Activated T-helper 2 cell treated with anti-CD3 and anti-CD28 coated beads, Interferon-gamma antibody, Interleukin-2, Interleukin-4, amounts not matched to agents 10 μg/mL and 5 μg/mL and 100 μg/mL, durations not matched to agents 14 hours and 24 hours and 36 hours (primary cell): ENCODE results near the gene EXOG. TPM values are rescaled to one million over a fixed set of nuclear protein-coding genes. Genes with fewer than 3 reads are reported as not detected.

Experiments
- DNase-seq: peaks from one replicate; pipeline ENCODE4 v3.0.0; 2021; ENCODE audit warnings: low spot score
- H3K27ac Mint-ChIP-seq: one replicate; pipeline ENCODE4 v1.8.0; 2021; ENCODE audit warnings: mixed read lengths
- H3K27me3 Mint-ChIP-seq: one replicate; pipeline ENCODE4 v1.8.0; 2021; ENCODE audit warnings: low read depth, mixed read lengths
- H3K36me3 Mint-ChIP-seq: one replicate; pipeline ENCODE4 v1.8.0; 2021; ENCODE audit warnings: low read depth, mixed read lengths
- H3K4me1 Mint-ChIP-seq: one replicate; pipeline ENCODE4 v1.8.0; 2021; ENCODE audit warnings: low read depth, mixed read lengths
- H3K4me3 Mint-ChIP-seq: one replicate; pipeline ENCODE4 v1.8.0; 2021; ENCODE audit warnings: low read depth, mild to moderate bottlenecking, moderate library complexity, mixed read lengths
- H3K9me3 Mint-ChIP-seq: one replicate; pipeline ENCODE4 v1.8.0; 2021; ENCODE audit warnings: mixed read lengths
- intact Hi-C: fragments of 100-400 bp; cut with micrococcal nuclease; formaldehyde crosslinking; loops from one replicate; pipeline ENCODE4 v1.15.1; 2023
- total RNA-seq: library from RNA; stranded (reverse); gene quantifications from 2 replicates; pipeline ENCODE4 v1.2.3, GENCODE V29; 2022

Gene EXOG
- total RNA-seq, 1 donor from 2014 or later = 13.7 TPM

DNA sequence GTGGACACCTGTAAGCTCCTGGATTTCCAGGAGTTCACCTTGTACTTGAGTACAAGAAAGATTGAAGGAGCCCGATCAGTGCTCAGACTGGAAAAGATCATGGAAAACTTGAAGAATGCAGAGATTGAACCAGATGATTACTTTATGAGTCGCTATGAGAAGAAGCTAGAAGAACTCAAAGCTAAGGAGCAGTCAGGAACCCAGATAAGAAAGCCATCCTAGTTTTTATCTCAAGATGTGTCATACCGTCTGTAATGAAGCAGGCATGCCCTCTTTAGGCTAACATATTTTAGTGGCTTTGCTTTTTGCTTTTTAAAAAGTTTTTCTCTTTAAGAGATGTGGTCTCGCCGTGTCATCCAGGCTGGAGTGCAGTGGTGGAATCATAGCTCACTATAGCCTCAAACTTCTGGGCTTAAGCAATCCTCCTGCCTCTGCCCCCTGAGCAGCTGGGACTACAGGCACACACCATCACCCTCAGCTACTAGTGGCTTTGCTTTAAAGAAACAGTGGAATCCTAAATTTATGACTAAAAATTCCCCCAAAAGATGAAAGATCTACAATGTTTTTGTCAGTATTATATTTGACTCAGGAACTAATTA, 28.1 kb downstream of the EXOG start:
- Mint-ChIP-seq H3K4me3 (no peak overlapping the region), H3K36me3 (peaks cover 30% of the 10 kb centered on the region), H3K27ac (no peak overlapping the region), H3K27me3 (no peaks in the 10 kb centered on the region), H3K9me3 (no peaks in the 10 kb centered on the region), H3K4me1 (peaks cover 14% of the 10 kb centered on the region)
- DNase-seq = no peak
- intact Hi-C loops = no loop called here

- DNase-seq = no peak
- intact Hi-C loops = no loop called here
- H3K27me3 Mint-ChIP-seq = no peaks in the 10 kb centered on the region
- H3K9me3 Mint-ChIP-seq = no peaks in the 10 kb centered on the region
- no peak overlapping the region for H3K4me3 Mint-ChIP-seq
- peaks cover 25% of the 10 kb centered on the region for H3K36me3 Mint-ChIP-seq
- H3K4me1 Mint-ChIP-seq = no peaks in the 10 kb centered on the region
- H3K27ac Mint-ChIP-seq = no peak overlapping the region
These were observed 30.7 kb downstream of the EXOG start for GRCh38 chr3:38526792-38527191.

GRCh38 chr3:38528457-38528856, 32.3 kb downstream of the EXOG start:
- Mint-ChIP-seq H3K27ac (no peak overlapping the region), H3K9me3 (no peaks in the 10 kb centered on the region), H3K27me3 (no peaks in the 10 kb centered on the region), H3K4me3 (no peak overlapping the region), H3K4me1 (no peaks in the 10 kb centered on the region), H3K36me3 (peaks cover 25% of the 10 kb centered on the region)
- intact Hi-C loops = no loop called here
- no peak for DNase-seq

- Mint-ChIP-seq H3K36me3 (no peaks in the 10 kb centered on the region), H3K9me3 (no peaks in the 10 kb centered on the region), H3K27me3 (no peaks in the 10 kb centered on the region), H3K27ac (no peak overlapping the region), H3K4me3 (no peak overlapping the region), H3K4me1 (no peaks in the 10 kb centered on the region)
- DNase-seq = no peak
- intact Hi-C loops = no loop called here
These were observed 36.4 kb downstream of the EXOG start for GRCh38 chr3:38532529-38532928.

DNA sequence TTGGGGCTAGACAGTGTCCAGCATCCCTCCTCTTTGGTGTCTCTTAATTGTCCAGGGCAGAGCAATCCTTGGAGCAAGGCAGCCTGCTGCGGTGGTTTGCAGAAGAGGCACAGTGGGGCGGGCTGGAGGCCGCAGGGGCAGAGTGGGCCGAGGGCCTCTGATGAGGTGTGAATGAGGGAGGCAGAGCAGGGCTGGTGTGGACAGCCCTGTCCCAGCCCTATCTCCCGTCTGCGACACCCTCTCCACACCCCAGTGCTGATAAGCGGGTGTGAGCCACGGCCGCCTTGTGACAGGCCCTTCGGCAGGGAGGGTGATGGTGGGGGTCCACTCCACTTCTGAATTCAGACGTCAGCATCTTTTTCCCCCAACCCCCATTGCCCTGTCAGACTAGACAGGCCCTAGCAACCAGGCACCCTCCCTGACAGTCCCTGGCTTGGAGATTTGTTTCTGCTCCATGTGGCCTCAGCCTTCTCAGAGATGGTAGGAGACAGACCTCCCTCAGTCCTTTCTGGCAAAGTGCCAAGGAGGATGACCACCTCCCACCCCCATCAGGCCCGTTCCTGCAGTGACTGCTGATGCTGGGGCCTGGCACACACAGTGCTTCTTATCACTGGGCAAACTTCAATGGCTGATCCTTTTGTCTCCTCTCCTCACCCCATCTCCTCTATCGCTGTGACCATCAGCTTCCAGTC, 37.3 kb downstream of the EXOG start:
- no peak overlapping the region for H3K4me3 Mint-ChIP-seq
- intact Hi-C loops = no loop called here
- no peak for DNase-seq
- no peaks in the 10 kb centered on the region for H3K36me3 Mint-ChIP-seq
- H3K9me3 Mint-ChIP-seq = no peaks in the 10 kb centered on the region
- H3K27me3 Mint-ChIP-seq = no peaks in the 10 kb centered on the region
- no peak overlapping the region for H3K27ac Mint-ChIP-seq
- no peaks in the 10 kb centered on the region for H3K4me1 Mint-ChIP-seq

- Mint-ChIP-seq H3K27ac (no peak overlapping the region), H3K4me3 (no peak overlapping the region), H3K27me3 (no peaks in the 10 kb centered on the region), H3K4me1 (no peaks in the 10 kb centered on the region), H3K9me3 (no peaks in the 10 kb centered on the region), H3K36me3 (no peaks in the 10 kb centered on the region)
- intact Hi-C loops = no loop called here
- no peak for DNase-seq
These were observed 38.0 kb downstream of the EXOG start for GRCh38 chr3:38534180-38534579.

DNA sequence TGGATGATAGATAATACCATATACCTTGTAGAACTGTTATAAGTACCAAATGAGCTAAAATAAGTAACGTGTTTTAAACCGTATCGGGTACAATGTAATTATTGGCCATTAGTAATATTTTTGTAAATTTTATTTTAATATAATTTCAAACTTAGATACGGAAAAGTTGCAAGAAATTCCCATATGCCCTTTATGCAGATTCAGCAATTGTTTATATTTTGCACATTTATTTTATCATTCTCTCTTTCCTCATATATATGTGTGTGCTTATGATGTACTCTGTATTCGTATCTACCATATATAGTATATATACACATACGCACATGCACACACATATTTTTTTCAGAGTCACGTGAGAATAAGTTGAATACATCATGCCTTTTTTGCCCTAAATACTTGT, 38.5 kb downstream of the EXOG start:
- Mint-ChIP-seq H3K36me3 (no peaks in the 10 kb centered on the region), H3K27ac (no peak overlapping the region), H3K4me1 (no peaks in the 10 kb centered on the region), H3K9me3 (no peaks in the 10 kb centered on the region), H3K4me3 (no peak overlapping the region), H3K27me3 (no peaks in the 10 kb centered on the region)
- DNase-seq = no peak
- intact Hi-C loops = no loop called here

DNA sequence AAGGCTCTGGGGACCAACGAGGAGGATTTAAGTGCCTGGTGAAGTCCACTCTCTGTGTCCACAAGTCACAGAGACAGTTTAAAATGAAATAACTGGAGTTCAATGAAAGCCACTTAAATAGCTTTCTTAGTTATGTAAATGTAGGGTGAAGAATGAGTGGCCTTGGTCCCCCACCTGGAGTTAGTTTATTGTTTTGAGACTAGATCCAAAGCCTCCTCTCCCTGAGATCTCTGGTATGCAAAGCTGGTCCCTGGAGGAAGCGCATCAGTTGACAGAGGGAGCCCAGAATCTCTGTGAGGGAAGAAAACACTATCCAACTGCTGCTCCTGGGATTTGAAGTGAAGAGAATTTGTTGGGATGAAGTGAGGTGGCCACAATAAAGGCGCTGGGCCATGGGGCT, 40.5 kb downstream of the EXOG start:
- no peak for DNase-seq
- Mint-ChIP-seq H3K4me3 (no peak overlapping the region), H3K27ac (no peak overlapping the region), H3K9me3 (no peaks in the 10 kb centered on the region), H3K36me3 (no peaks in the 10 kb centered on the region), H3K4me1 (no peaks in the 10 kb centered on the region), H3K27me3 (no peaks in the 10 kb centered on the region)
- intact Hi-C loops = no loop called here

DNA sequence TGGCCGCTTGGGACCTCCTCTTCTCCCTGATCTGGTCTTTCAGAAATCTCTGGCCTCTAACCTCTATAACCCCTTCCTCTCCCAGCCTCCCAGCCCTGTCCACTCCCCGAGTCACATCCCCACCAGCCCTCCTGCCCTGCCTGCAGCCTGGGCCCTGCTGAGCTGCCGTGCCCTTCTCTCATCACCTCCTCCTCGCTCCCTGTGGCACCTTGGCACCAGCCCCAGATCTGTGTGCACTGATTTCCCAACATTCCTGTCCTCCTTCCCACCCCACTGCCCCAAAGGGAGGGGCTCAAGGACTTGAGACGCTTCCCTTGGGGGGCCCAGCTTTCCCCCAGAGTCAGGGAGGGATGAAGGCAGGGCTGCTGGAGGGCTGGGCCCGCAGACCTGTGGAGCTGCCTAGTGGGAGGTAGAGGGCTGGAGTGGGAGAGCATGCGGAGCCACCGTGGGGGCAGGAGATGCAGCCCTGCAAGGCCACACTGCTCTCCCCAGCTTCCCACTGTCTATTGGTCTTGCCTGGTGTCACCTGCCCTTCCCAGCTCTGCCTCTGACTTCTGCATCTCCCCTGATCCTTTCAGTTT, 42.7 kb downstream of the EXOG start:
- H3K27ac Mint-ChIP-seq = no peak overlapping the region
- no peak for DNase-seq
- no peaks in the 10 kb centered on the region for H3K36me3 Mint-ChIP-seq
- H3K4me3 Mint-ChIP-seq = no peak overlapping the region
- H3K9me3 Mint-ChIP-seq = no peaks in the 10 kb centered on the region
- intact Hi-C loops = no loop called here
- H3K4me1 Mint-ChIP-seq = no peaks in the 10 kb centered on the region
- H3K27me3 Mint-ChIP-seq = no peaks in the 10 kb centered on the region

DNA sequence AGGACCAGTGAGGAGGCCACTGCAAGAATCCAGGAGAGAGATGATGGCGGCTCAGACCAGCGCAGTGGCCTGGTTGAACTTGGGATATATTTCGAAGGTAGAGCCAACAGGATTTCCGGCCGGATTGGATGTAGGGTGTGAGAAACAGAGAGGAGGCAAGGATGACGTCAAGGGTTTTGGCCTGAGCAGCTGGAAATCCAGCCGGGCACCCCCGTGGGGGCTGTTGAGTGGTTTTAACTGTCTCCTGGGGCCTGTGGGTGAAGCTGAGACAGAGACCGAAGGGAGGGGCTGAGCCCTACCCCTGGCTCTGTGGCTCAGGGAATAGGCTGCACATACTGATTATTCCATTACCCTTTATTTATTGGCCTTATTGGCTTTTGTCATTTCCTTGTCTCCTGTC, 45.7 kb downstream of the EXOG start:
- intact Hi-C loops = no loop called here
- Mint-ChIP-seq H3K27ac (no peak overlapping the region), H3K4me3 (no peak overlapping the region), H3K36me3 (no peaks in the 10 kb centered on the region), H3K27me3 (peaks cover 7% of the 10 kb centered on the region), H3K4me1 (no peaks in the 10 kb centered on the region), H3K9me3 (no peaks in the 10 kb centered on the region)
- DNase-seq = no peak

DNA sequence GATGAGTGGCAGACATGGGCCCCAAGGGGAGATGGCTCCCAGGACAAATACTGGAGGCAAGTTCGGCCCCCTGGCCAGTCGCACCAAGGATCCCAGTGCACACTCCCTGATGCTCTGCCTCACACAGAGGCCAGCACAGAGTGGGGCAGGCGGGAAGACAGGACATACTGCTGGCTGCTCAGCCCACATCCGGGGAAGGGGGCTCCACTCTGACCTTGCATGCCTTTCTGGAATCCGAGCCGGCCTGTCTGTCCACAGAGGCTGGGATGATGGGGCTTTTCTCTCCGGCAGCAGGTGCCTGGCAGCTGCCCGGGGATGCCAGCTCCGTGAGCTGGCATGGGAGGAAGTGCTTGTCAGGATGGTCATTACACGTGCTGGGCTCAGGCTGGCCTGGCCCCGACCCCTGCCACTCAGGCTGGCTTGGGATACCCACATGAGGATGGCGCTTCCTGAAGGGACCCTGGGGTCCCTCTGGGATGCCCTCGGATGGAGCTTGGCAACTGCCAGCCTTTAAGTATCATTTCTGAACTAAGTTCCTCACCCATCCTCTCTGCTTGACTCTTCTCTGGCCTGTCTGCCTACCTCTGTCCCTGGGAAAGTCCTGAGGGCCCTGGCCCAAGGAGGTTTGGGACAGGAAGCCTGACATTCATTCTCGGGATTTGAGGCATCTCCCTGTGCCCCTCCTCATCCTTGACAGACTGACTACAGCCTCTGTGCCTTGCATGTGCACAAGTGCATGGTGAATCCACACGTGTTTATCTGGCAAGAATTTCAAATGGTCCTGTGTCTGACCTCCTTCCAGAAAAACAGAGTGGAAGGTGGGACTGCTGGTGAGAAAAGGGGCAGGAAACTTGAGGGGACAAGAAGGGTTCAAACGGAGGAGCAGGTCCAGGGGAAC, 46.5 kb downstream of the EXOG start:
- Mint-ChIP-seq H3K9me3 (no peaks in the 10 kb centered on the region), H3K4me1 (no peaks in the 10 kb centered on the region), H3K27me3 (peaks cover 7% of the 10 kb centered on the region), H3K4me3 (no peak overlapping the region), H3K36me3 (no peaks in the 10 kb centered on the region), H3K27ac (no peak overlapping the region)
- DNase-seq = no peak
- intact Hi-C loops = no loop called here

DNA sequence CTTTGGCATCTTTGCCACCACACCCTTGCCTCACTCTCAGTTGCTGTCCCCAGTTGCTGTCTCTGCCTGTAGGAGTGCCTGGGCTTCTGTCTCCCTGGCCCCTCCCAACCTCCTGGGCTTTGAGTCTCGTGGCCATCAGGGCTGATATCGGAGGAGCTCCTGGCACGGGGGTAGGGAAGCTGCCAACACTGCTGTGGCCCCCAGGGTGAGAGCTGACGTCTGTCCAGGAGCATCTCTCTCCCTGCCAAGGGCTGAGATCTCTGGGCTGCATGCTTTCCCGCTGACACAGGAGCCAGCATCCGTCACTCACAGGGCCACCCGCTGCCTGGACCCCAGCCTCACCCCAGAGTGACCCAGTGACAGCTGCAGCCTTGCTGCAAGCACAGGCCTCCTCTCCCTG, 47.4 kb downstream of the EXOG start:
- no peak for DNase-seq
- intact Hi-C loops = no loop called here
- peaks cover 7% of the 10 kb centered on the region for H3K27me3 Mint-ChIP-seq
- H3K27ac Mint-ChIP-seq = no peak overlapping the region
- no peaks in the 10 kb centered on the region for H3K9me3 Mint-ChIP-seq
- no peaks in the 10 kb centered on the region for H3K36me3 Mint-ChIP-seq
- no peak overlapping the region for H3K4me3 Mint-ChIP-seq
- H3K4me1 Mint-ChIP-seq = no peaks in the 10 kb centered on the region

DNA sequence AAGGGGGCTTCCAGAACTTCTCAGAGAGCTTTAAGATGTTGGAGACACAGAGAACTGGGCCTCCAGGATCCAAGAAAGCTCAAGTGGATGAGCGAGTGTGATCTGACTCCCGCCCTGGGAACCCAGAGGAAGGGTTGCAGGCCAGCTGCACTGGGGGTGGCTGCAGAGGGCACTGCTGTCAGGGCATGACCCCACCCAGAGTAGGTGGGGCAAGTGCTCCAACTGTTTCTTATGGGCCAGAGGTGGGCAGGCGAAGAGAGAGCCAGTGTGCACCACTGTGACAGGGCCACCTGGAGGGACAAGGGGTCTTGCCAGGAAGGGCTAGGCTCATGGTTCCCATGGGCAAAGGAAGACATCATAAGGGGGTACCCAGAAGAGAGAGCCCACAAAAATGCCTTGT, 48.8 kb downstream of the EXOG start:
- H3K4me3 Mint-ChIP-seq = no peak overlapping the region
- peaks cover 7% of the 10 kb centered on the region for H3K27me3 Mint-ChIP-seq
- no peaks in the 10 kb centered on the region for H3K9me3 Mint-ChIP-seq
- H3K4me1 Mint-ChIP-seq = no peaks in the 10 kb centered on the region
- intact Hi-C loops = no loop called here
- H3K36me3 Mint-ChIP-seq = no peaks in the 10 kb centered on the region
- no peak for DNase-seq
- no peak overlapping the region for H3K27ac Mint-ChIP-seq
